Urinary bladder (tissue), 4 donors: ENCODE measurements around the gene LMBR1L. TPM values are rescaled to one million over a fixed set of nuclear protein-coding genes. Genes with fewer than 3 reads are reported as not detected.
"Not testable (repeated sequence)": the region's sequence is repeated elsewhere in the genome, so short reads cannot be mapped to it uniquely, and the experiment has no call there.

Experiments used
- DNase-seq: peaks from one replicate; pipeline ENCODE4 v3.0.0-alpha.2; 2015; ENCODE audit errors: extremely low spot score
- H3K27ac ChIP-seq: one replicate; pipeline ENCODE4 v1.5.1; 2013; ENCODE audit warnings: low read depth, mild to moderate bottlenecking, moderate library complexity
- H3K36me3 ChIP-seq: one replicate; pipeline ENCODE4 v1.6.1; 2013; ENCODE audit warnings: mild to moderate bottlenecking, moderate library complexity; ENCODE audit not compliant: insufficient read depth
- H3K4me1 ChIP-seq: one replicate; pipeline ENCODE4 v1.6.1; 2013; ENCODE audit warnings: mild to moderate bottlenecking, moderate library complexity; ENCODE audit not compliant: insufficient read depth
- H3K4me3 ChIP-seq: one replicate; pipeline ENCODE4 v1.5.1; 2013; ENCODE audit warnings: low read depth, low read length
- WGBS: extraction: QIAGEN DNeasy Blood & Tissue Kit; methylation state at CpG from one replicate; pipeline ENCODE4 v1.1.7; 2013; 5-methylcytosine and 5-hydroxymethylcytosine counted together
- polyA plus RNA-seq: library from polyadenylated mRNA; stranded (reverse); fragments of 200-250 nt; gene quantifications from one replicate; pipeline ENCODE4 v1.2.3, GENCODE V29; 2013
- total RNA-seq: library from RNA; depleted of rRNA; stranded (reverse); fragments of >200 nt; gene quantifications from one replicate; pipeline ENCODE4 v1.2.3, GENCODE V29; 2014
- donor health status: healthy with polysubstance abuse.
- donor health status: healthy.

Gene LMBR1L
- total RNA-seq (52.4 TPM), polyA plus RNA-seq (53.9 TPM)

- under 1% methylated on average over 43 of the region's 43 CpGs for WGBS
- Histone ChIP-seq H3K36me3 (peaks cover 3% of the 10 kb centered on the region), H3K4me1 (peaks cover 3% of the 10 kb centered on the region), H3K4me3 (peak within 1 kb of the TSS; percentile 82), H3K27ac (peak within 1 kb of the TSS; percentile 85)
- peak; percentile 97 for DNase-seq
These were observed at the start of gene LMBR1L for GRCh38 chr12:49110464-49111155. Gene LMBR1L, minus strand, starts transcription at chr12:49110847. Its CDS starts 292 bp downstream, at chr12:49110555.

- 70% methylated on average over 2 of the region's 2 CpGs for WGBS
- Histone ChIP-seq H3K36me3 (no peaks in the 10 kb centered on the region), H3K4me3 (no peak overlapping the region), H3K4me1 (no peaks in the 10 kb centered on the region), H3K27ac (no peak overlapping the region)
- DNase-seq, result no peak
These were observed 49.8 kb upstream of the LMBR1L start for GRCh38 chr12:49160399-49160798.

- no peak for DNase-seq
- Histone ChIP-seq H3K4me1 (no peaks in the 10 kb centered on the region), H3K4me3 (no peak overlapping the region), H3K36me3 (no peaks in the 10 kb centered on the region), H3K27ac (no peak overlapping the region)
- WGBS, result 87% methylated on average over 3 of the region's 3 CpGs
These were observed 43.6 kb upstream of the LMBR1L start for GRCh38 chr12:49154221-49154620.

GRCh38 chr12:49147384-49147783 lies 36.7 kb upstream of the LMBR1L start:
- no peak overlapping the region for H3K27ac ChIP-seq
- WGBS, result 97% methylated on average over 2 of the region's 2 CpGs

GRCh38 chr12:49146406-49146805 lies 35.8 kb upstream of the LMBR1L start:
- H3K27ac ChIP-seq, result no peak overlapping the region
- H3K36me3 ChIP-seq, result no peaks in the 10 kb centered on the region
- 98% methylated on average over 1 of the region's 1 CpG for WGBS
- no peak for DNase-seq
- H3K4me1 ChIP-seq, result no peaks in the 10 kb centered on the region
- no peak overlapping the region for H3K4me3 ChIP-seq

More at GRCh38 chr12:49147384-49147783, 36.7 kb upstream of the LMBR1L start:
- DNase-seq, result no peak
- Histone ChIP-seq H3K4me3 (no peak overlapping the region), H3K4me1 (no peaks in the 10 kb centered on the region), H3K36me3 (no peaks in the 10 kb centered on the region)

- Histone ChIP-seq H3K27ac (no peak overlapping the region), H3K4me3 (no peak overlapping the region), H3K4me1 (no peaks in the 10 kb centered on the region), H3K36me3 (no peaks in the 10 kb centered on the region)
- 83% methylated on average over 2 of the region's 2 CpGs for WGBS
- DNase-seq, result no peak
These were observed 33.7 kb upstream of the LMBR1L start for GRCh38 chr12:49144384-49144783.

- DNase-seq, result no peak
- 88% methylated on average over 2 of the region's 2 CpGs for WGBS
- no peaks in the 10 kb centered on the region for H3K36me3 ChIP-seq
- H3K27ac ChIP-seq, result no peak overlapping the region
- no peaks in the 10 kb centered on the region for H3K4me1 ChIP-seq
- H3K4me3 ChIP-seq, result no peak overlapping the region
These were observed 28.4 kb upstream of the LMBR1L start for GRCh38 chr12:49138999-49139398.

GRCh38 chr12:49138587-49138986 lies 27.9 kb upstream of the LMBR1L start:
- H3K36me3 ChIP-seq, result no peaks in the 10 kb centered on the region
- no peaks in the 10 kb centered on the region for H3K4me1 ChIP-seq
- no peak for DNase-seq
- H3K27ac ChIP-seq, result no peak overlapping the region
- no peak overlapping the region for H3K4me3 ChIP-seq
- WGBS, result 50% methylated on average over 2 of the region's 2 CpGs

- no peak overlapping the region for H3K27ac ChIP-seq
- H3K4me3 ChIP-seq, result no peak overlapping the region
- WGBS, result 96% methylated on average over 1 of the region's 1 CpG
- no peaks in the 10 kb centered on the region for H3K4me1 ChIP-seq
- no peaks in the 10 kb centered on the region for H3K36me3 ChIP-seq
- no peak for DNase-seq
These were observed 26.8 kb upstream of the LMBR1L start for GRCh38 chr12:49137476-49137875.

GRCh38 chr12:49136997-49137396 lies 26.4 kb upstream of the LMBR1L start:
- not testable (repeated sequence) for H3K27ac ChIP-seq, DNase-seq
- WGBS, result 90% methylated on average over 3 of the region's 3 CpGs

GRCh38 chr12:49133590-49133989 lies 22.9 kb upstream of the LMBR1L start:
- WGBS, result 93% methylated on average over 10 of the region's 10 CpGs
- H3K4me3 ChIP-seq, result no peak overlapping the region
- H3K36me3 ChIP-seq, result peaks cover 5% of the 10 kb centered on the region
- no peak overlapping the region for H3K27ac ChIP-seq
- no peaks in the 10 kb centered on the region for H3K4me1 ChIP-seq
- DNase-seq, result no peak

More at GRCh38 chr12:49136997-49137396, 26.4 kb upstream of the LMBR1L start:
- not testable (repeated sequence) for H3K4me3 ChIP-seq, H3K4me1 ChIP-seq, H3K36me3 ChIP-seq

- no peaks in the 10 kb centered on the region for H3K4me1 ChIP-seq
- H3K27ac ChIP-seq, result no peak overlapping the region
- no peak overlapping the region for H3K4me3 ChIP-seq
- 58% methylated on average over 5 of the region's 5 CpGs for WGBS
- DNase-seq, result no peak
- peaks cover 5% of the 10 kb centered on the region for H3K36me3 ChIP-seq
These were observed 22.4 kb upstream of the LMBR1L start for GRCh38 chr12:49133014-49133413.

- WGBS, result 17% methylated on average over 9 of the region's 9 CpGs
- H3K4me3 ChIP-seq, result peak overlapping the region; percentile 86
- DNase-seq, result no peak
- no peaks in the 10 kb centered on the region for H3K4me1 ChIP-seq
- peak overlapping the region; percentile 49 for H3K27ac ChIP-seq
- peaks cover 5% of the 10 kb centered on the region for H3K36me3 ChIP-seq
These were observed 21.3 kb upstream of the LMBR1L start for GRCh38 chr12:49131894-49132461.
